A549 (cell line): ENCODE data around the gene TBXA2R. TPM values are rescaled to one million over a fixed set of nuclear protein-coding genes. Genes with fewer than 3 reads are reported as not detected.

Experiments used
- ATAC-seq, 2 experiments: fragments of 200-7000 bp in 1 of 2; fragments of >200 bp in 1 of 2; cut with Nextera tagmentation in 1 of 2; cut with Tn5 transposase in 1 of 2; 3 replicates each; pipeline versions ENCODE4 v1.8.0 to v1.9.1; 2018 to 2020; ENCODE audit warnings: mild to moderate bottlenecking in 1 of 2, moderate library complexity in 1 of 2
- CTCF ChIA-PET: fragments of 300-600 bp; sonication (Branson Sonifier 250); formaldehyde crosslinking; extraction: SDS; loops from one replicate; lab custom pipeline; 2021; ENCODE audit warnings: antibody characterized with exemption, inconsistent platforms; lab: Yijun Ruan, JAX
- POLR2A ChIA-PET: fragments of 350-600 bp; formaldehyde crosslinking; extraction: SDS; loops from one replicate; lab custom pipeline; 2021; ENCODE audit warnings: antibody characterized with exemption, inconsistent platforms; lab: Yijun Ruan, JAX
- DNase-seq, 2 experiments: peaks; one replicate each; pipeline versions ENCODE4 v3.0.0 to v3.0.0-alpha.2; 2011 to 2016; ENCODE audit warnings: low read depth in 1 of 2, low spot score in 1 of 2
- FAIRE-seq: peaks from 2 replicates; lab custom pipeline; 2011; peaks lifted over from hg19 to GRCh38; lab: Jason Lieb, UNC
- H3K27ac ChIP-seq, 2 experiments: fragments of >200 bp; sonication (Bioruptor Twin); formaldehyde crosslinking; 3 replicates each; pipeline ENCODE4 v1.5.1; 2016 to 2017
- H3K4me1 ChIP-seq: fragments of >200 bp; sonication (Bioruptor Twin); formaldehyde crosslinking; 3 replicates; pipeline ENCODE4 v1.6.1; 2016
- H3K4me2 ChIP-seq: fragments of >200 bp; sonication (Bioruptor Twin); formaldehyde crosslinking; 3 replicates; pipeline ENCODE4 v1.6.1; 2016
- H3K4me3 ChIP-seq: fragments of >200 bp; sonication (Bioruptor Twin); formaldehyde crosslinking; 3 replicates; pipeline ENCODE4 v1.5.1; 2016
- H3K9me3 ChIP-seq: fragments of >200 bp; sonication (Bioruptor Twin); formaldehyde crosslinking; 3 replicates; pipeline ENCODE4 v1.6.1; 2016
- CBX8 ChIP-seq: fragments of 200-600 bp; sonication (generic); IDR thresholded peaks from 2 replicates; pipeline ENCODE4 v1.6.1; 2016
- EHMT2 ChIP-seq: fragments of 200-600 bp; sonication (generic); IDR thresholded peaks from 2 replicates; pipeline ENCODE4 v1.6.1; 2016; ENCODE audit warnings: antibody characterized with exemption, low read depth, mild to moderate bottlenecking, moderate library complexity
- ESRRA ChIP-seq: fragments of 150-350 bp; IDR thresholded peaks from 2 replicates; pipeline ENCODE4 v1.6.1; 2014; ENCODE audit warnings: mild to moderate bottlenecking, low read length, borderline replicate concordance
- FOSB ChIP-seq: fragments of 250-450 bp; sonication (Bioruptor Pico); IDR thresholded peaks from 2 replicates; pipeline ENCODE4 v1.5.0; 2020; ENCODE audit warnings: mild to moderate bottlenecking, moderate library complexity
- HDAC2 ChIP-seq: fragments of 200-600 bp; sonication (generic); IDR thresholded peaks from 2 replicates; pipeline ENCODE4 v1.6.1; 2016
- HEYL ChIP-seq: fragments of 250-450 bp; sonication (Bioruptor Pico); IDR thresholded peaks from 2 replicates; pipeline ENCODE4 v1.8.0; 2021; ENCODE audit warnings: mild to moderate bottlenecking, moderate library complexity
- JUN ChIP-seq, 2 experiments: fragments of >200 bp; sonication (Bioruptor Twin); formaldehyde crosslinking; IDR thresholded peaks; 2 replicates in 1 of 2; 3 replicates in 1 of 2; pipeline ENCODE4 v1.6.1; 2016 to 2017
- NR3C1 ChIP-seq: fragments of >200 bp; sonication (Bioruptor Twin); formaldehyde crosslinking; IDR thresholded peaks from 3 replicates; pipeline ENCODE4 v1.6.1; 2017
- PHF8 ChIP-seq: fragments of 200-600 bp; sonication (generic); IDR thresholded peaks from 2 replicates; pipeline ENCODE4 v1.6.1; 2016; ENCODE audit warnings: low read depth, mild to moderate bottlenecking, antibody characterized with exemption, moderate library complexity, borderline replicate concordance
- RAD21 ChIP-seq, 2 experiments: fragments of >200 bp in 1 of 2; sonication (Bioruptor Twin) in 1 of 2; formaldehyde crosslinking in 1 of 2; IDR thresholded peaks in 1 of 2; conservative IDR thresholded peaks in 1 of 2; 2 replicates in 1 of 2; 3 replicates in 1 of 2; pipeline ENCODE4 v1.6.1; 2012 to 2018; ENCODE audit warnings: inconsistent platforms in 1 of 2
- RARB ChIP-seq: fragments of 250-450 bp; sonication (Bioruptor Pico); IDR thresholded peaks from 2 replicates; pipeline ENCODE4 v1.8.0; 2021; ENCODE audit warnings: mild to moderate bottlenecking, moderate library complexity
- REST ChIP-seq: fragments of 200-600 bp; sonication (generic); IDR thresholded peaks from 2 replicates; pipeline ENCODE4 v1.6.1; 2016; ENCODE audit warnings: antibody characterized with exemption, mild to moderate bottlenecking, moderate library complexity
- RFX5 ChIP-seq: fragments of 450-650 bp; IDR thresholded peaks from 2 replicates; pipeline ENCODE4 v1.7.1; 2014; ENCODE audit warnings: antibody characterized with exemption, mild to moderate bottlenecking, moderate library complexity
- SMC3 ChIP-seq: fragments of >200 bp; sonication (Bioruptor Twin); formaldehyde crosslinking; IDR thresholded peaks from 3 replicates; pipeline ENCODE4 v1.6.1; 2018; ENCODE audit warnings: inconsistent platforms
- SREBF2 ChIP-seq: fragments of 450-650 bp; IDR thresholded peaks from 2 replicates; pipeline ENCODE4 v1.6.1; 2014; ENCODE audit warnings: mild to moderate bottlenecking, moderate library complexity
- ZC3H11A ChIP-seq: fragments of 450-650 bp; IDR thresholded peaks from 2 replicates; pipeline ENCODE4 v1.6.1; 2014; ENCODE audit warnings: antibody characterized with exemption, mild to moderate bottlenecking
- WGBS: methylation state at CpG from one replicate; pipeline ENCODE4 v1.1.6; 2017; ENCODE audit errors: missing lambda C conversion rate; 5-methylcytosine and 5-hydroxymethylcytosine counted together
- polyA plus RNA-seq, 4 experiments: library from polyadenylated mRNA; depleted of rRNA in 3 of 4; stranded (reverse); fragments of >200 nt; fragmentation: RNase III in 1 of 4; extraction: RNeasy Plus Mini Kit Qiagen cat#74134 plus additional on column Dnase treatment in 1 of 4; gene quantifications; 2 replicates in 3 of 4; 3 replicates in 1 of 4; pipeline ENCODE4 v1.2.3, GENCODE V29; 2011 to 2017
- TF ChIP-seq, protein P1 (sequence below): fragments of 450-650 bp; IDR thresholded peaks from 2 replicates; pipeline ENCODE4 v1.6.1; 2014; ENCODE audit warnings: antibody characterized with exemption
- TF ChIP-seq, protein P2 (sequence below): IDR thresholded peaks from 2 replicates; pipeline ENCODE4 v1.6.1; 2012
- TF ChIP-seq, protein P3 (sequence below): fragments of 250-450 bp; sonication (Bioruptor Pico); IDR thresholded peaks from 2 replicates; pipeline ENCODE4 v1.5.0; 2020; ENCODE audit warnings: low read depth, mild to moderate bottlenecking, moderate library complexity

The TBXA2R gene
- polyA plus RNA-seq, 2 of the 4 experiments (the other 2 are of a cell fraction): 0.13 to 0.49 TPM

GRCh38 chr19:3604987-3605343 is 1.7 kb downstream of the TBXA2R start:
- ATAC-seq: no peak
- no peak for FAIRE-seq
- ChIA-PET CTCF (interaction anchor here (1.3 to 1.7 kb wide), 2 partner anchors 14 to 19 kb away, joined by 3 to 4 read pairs; partner anchors contain the start of gene GIPC3), POLR2A (no interaction called here)
- Histone ChIP-seq H3K4me3 (no peak overlapping the region), H3K9me3 (no peaks in the 10 kb centered on the region), H3K27ac (no peak overlapping the region), H3K4me2 (no peak overlapping the region), H3K4me1 (peaks cover 19% of the 10 kb centered on the region)
- no peak for DNase-seq
- 88% methylated on average over 2 of the region's 11 CpGs for WGBS
- TF ChIP-seq FOSB (CRISPR knock-in tag) (no peak), RARB (CRISPR knock-in tag) (no peak), EHMT2 (no peak), ESRRA (no peak), CBX8 (no peak), RAD21 (conservative IDR thresholded peaks at IDR 0.05 in 1 of 2, IDR thresholded peaks at IDR 0.05 in 1 of 2) (no peak), SMC3 (no peak), HDAC2 (no peak)
- TF ChIP-seq, protein P1, sequence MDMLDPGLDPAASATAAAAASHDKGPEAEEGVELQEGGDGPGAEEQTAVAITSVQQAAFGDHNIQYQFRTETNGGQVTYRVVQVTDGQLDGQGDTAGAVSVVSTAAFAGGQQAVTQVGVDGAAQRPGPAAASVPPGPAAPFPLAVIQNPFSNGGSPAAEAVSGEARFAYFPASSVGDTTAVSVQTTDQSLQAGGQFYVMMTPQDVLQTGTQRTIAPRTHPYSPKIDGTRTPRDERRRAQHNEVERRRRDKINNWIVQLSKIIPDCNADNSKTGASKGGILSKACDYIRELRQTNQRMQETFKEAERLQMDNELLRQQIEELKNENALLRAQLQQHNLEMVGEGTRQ: no peak

DNA sequence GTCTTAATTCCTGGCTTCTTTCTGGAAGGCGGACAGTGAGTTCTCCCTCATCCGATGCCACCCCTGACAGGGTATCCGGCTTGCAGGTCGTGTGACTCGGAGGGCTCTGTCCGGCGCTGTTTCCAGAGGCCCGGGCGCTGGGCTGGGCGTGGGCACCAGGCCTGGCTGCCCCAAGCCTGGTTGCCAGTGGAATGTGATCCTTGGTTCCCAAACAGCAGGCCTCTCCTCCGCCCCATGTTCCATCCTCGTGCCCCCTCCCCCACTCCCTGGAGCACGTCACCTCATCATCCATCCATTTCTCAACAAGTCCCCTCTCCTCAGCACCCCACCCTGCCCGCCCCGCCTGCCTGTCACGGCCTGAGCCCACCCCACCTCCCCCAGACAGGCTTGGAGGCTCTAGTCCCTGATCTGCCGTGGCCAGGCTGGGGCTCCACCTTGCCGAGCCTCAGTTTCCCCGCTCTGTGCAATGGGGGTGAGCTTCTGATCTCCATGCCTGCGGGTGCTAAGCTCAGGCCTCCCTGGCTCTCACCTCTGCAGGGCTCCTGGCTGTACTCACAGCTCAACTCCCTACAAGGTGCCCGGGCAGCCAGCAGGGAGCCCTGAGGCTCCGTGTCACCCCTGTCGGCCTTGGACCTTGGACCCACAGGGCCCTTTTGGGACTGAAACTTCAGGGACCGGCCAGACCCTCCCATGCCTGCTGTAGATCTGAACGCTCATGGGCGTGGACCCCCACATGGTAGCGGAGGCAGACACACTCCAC is 2.3 kb downstream of the TBXA2R start:
- H3K4me1 ChIP-seq: peaks cover 19% of the 10 kb centered on the region
- TF ChIP-seq JUN (IDR thresholded peaks at IDR 0.05) (no peak), HEYL (CRISPR knock-in tag) (no peak), RARB (CRISPR knock-in tag) (no peak), RAD21 (conservative IDR thresholded peaks at IDR 0.05 in 1 of 2, IDR thresholded peaks at IDR 0.05 in 1 of 2) (no peak), REST (no peak), PHF8 (no peak), EHMT2 (no peak), ZC3H11A (no peak), RFX5 (no peak), SREBF2 (no peak), NR3C1 (no peak)
- TF ChIP-seq, protein P2, sequence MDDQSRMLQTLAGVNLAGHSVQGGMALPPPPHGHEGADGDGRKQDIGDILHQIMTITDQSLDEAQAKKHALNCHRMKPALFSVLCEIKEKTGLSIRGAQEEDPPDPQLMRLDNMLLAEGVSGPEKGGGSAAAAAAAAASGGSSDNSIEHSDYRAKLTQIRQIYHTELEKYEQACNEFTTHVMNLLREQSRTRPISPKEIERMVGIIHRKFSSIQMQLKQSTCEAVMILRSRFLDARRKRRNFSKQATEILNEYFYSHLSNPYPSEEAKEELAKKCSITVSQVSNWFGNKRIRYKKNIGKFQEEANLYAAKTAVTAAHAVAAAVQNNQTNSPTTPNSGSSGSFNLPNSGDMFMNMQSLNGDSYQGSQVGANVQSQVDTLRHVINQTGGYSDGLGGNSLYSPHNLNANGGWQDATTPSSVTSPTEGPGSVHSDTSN: no peak
- TF ChIP-seq, protein P3, sequence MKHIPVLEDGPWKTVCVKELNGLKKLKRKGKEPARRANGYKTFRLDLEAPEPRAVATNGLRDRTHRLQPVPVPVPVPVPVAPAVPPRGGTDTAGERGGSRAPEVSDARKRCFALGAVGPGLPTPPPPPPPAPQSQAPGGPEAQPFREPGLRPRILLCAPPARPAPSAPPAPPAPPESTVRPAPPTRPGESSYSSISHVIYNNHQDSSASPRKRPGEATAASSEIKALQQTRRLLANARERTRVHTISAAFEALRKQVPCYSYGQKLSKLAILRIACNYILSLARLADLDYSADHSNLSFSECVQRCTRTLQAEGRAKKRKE (CRISPR knock-in tag): no peak
- TF ChIP-seq, all 56 proteins: peak for 0
- ATAC-seq (no peak), DNase-seq (no peak), FAIRE-seq (no peak)
- WGBS: 94% methylated on average over 10 of the region's 27 CpGs
- Histone ChIP-seq H3K4me3 (no peak overlapping the region), H3K4me2 (no peak overlapping the region), H3K27ac (no peak overlapping the region), H3K9me3 (no peaks in the 10 kb centered on the region)
- ChIA-PET POLR2A (no interaction called here), CTCF (interaction anchor here (1.3 to 1.7 kb wide), 2 partner anchors 13 to 19 kb away, joined by 3 to 4 read pairs; partner anchors contain the start of gene GIPC3)
